CD14-positive monocyte (primary cell): Measurements from ENCODE around the gene AGPAT3. TPM values are rescaled to one million over a fixed set of nuclear protein-coding genes. Genes with fewer than 3 reads are reported as not detected.

Experiments used
- DNase-seq, 3 donors: peaks; one replicate each; pipeline ENCODE4 v3.0.0-alpha.2; 2011 to 2022
- H2AFZ ChIP-seq: 2 replicates; pipeline ENCODE4 v1.6.0; 2012; ENCODE audit warnings: mild to moderate bottlenecking, low read depth, low read length, inconsistent platforms; ENCODE audit not compliant: insufficient read depth, poor library complexity, severe bottlenecking
- H3K27ac ChIP-seq, 2 donors: 1 replicate in 1 of 2; 2 replicates in 1 of 2; pipeline ENCODE4 v1.5.1; 2012 to 2013; ENCODE audit warnings: low read length in 2 of 2, control low read depth in 1 of 2, inconsistent platforms in 1 of 2, low read depth in 1 of 2, mild to moderate bottlenecking in 1 of 2
- H3K27me3 ChIP-seq, 2 donors: one replicate each; pipeline versions ENCODE4 v1.6.0 to v1.6.1; 2011 to 2013; ENCODE audit warnings: low read length in 2 of 2; ENCODE audit not compliant: control insufficient read depth in 2 of 2, insufficient read depth in 2 of 2
- H3K36me3 ChIP-seq, 2 donors: replicated peaks in 1 of 2; 1 replicate in 1 of 2; 2 replicates in 1 of 2; pipeline versions ENCODE4 v1.5.1 to v1.6.1; 2012 to 2013; ENCODE audit warnings: low read length in 2 of 2, control low read depth in 1 of 2, inconsistent platforms in 1 of 2, mild to moderate bottlenecking in 1 of 2; ENCODE audit not compliant: insufficient read depth in 2 of 2, control insufficient read depth in 1 of 2
- H3K4me1 ChIP-seq, 2 donors: 1 replicate in 1 of 2; 2 replicates in 1 of 2; pipeline versions ENCODE4 v1.5.1 to v1.6.1; 2012 to 2013; ENCODE audit warnings: low read length in 2 of 2, control low read depth in 1 of 2, inconsistent platforms in 1 of 2, mild to moderate bottlenecking in 1 of 2, moderate library complexity in 1 of 2; ENCODE audit not compliant: insufficient read depth in 2 of 2, control insufficient read depth in 1 of 2
- H3K4me2 ChIP-seq: replicated peaks from 2 replicates; pipeline ENCODE3; 2012; ENCODE audit warnings: low read length, moderate library complexity, mild to moderate bottlenecking; ENCODE audit not compliant: poor library complexity, severe bottlenecking; ENCODE audit errors: extremely low read depth
- H3K4me3 ChIP-seq, 3 experiments: fragments of 200-600 bp in 1 of 3; sonication (generic) in 1 of 3; replicated peaks in 1 of 3; 1 replicate in 2 of 3; 2 replicates in 1 of 3; pipeline ENCODE4 v1.5.1; 2011 to 2013; ENCODE audit warnings: low read length in 3 of 3, mild to moderate bottlenecking in 3 of 3, control low read depth in 2 of 3, low read depth in 2 of 3, inconsistent platforms in 1 of 3, moderate library complexity in 1 of 3
- H3K79me2 ChIP-seq: 2 replicates; pipeline ENCODE4 v1.6.0; 2012; ENCODE audit warnings: mild to moderate bottlenecking, control low read depth, inconsistent platforms, low read length, moderate library complexity; ENCODE audit not compliant: insufficient read depth
- H3K9ac ChIP-seq: 2 replicates; pipeline ENCODE4 v1.6.0; 2017; ENCODE audit warnings: low read length, mild to moderate bottlenecking; ENCODE audit not compliant: insufficient read depth, poor library complexity, severe bottlenecking
- H3K9me3 ChIP-seq, 2 donors: replicated peaks in 1 of 2; 1 replicate in 1 of 2; 2 replicates in 1 of 2; pipeline versions ENCODE4 v1.5.1 to v1.6.1; 2012 to 2013; ENCODE audit warnings: low read length in 2 of 2, control low read depth in 1 of 2; ENCODE audit not compliant: control insufficient read depth in 1 of 2, insufficient read depth in 1 of 2
- H4K20me1 ChIP-seq: 2 replicates; pipeline ENCODE4 v1.6.0; 2012; ENCODE audit warnings: mild to moderate bottlenecking, low read length, control low read depth, moderate library complexity; ENCODE audit not compliant: insufficient read depth
- H3K27ac Mint-ChIP-seq, 7 donors: one replicate each; pipeline ENCODE4 v1.8.0; 2020; ENCODE audit warnings: mild to moderate bottlenecking in 7 of 7, mixed read lengths in 7 of 7, moderate library complexity in 6 of 7, inconsistent platforms in 2 of 7
- H3K27me3 Mint-ChIP-seq, 3 donors: one replicate each; pipeline ENCODE4 v1.8.0; 2021 to 2022; ENCODE audit warnings: low read depth in 3 of 3, mild to moderate bottlenecking in 3 of 3, mixed read lengths in 3 of 3, moderate library complexity in 3 of 3, inconsistent platforms in 1 of 3
- H3K36me3 Mint-ChIP-seq, 2 donors: one replicate each; pipeline ENCODE4 v1.8.0; 2020; ENCODE audit warnings: mixed read lengths in 2 of 2, inconsistent platforms in 1 of 2, mild to moderate bottlenecking in 1 of 2
- H3K4me1 Mint-ChIP-seq: one replicate; pipeline ENCODE4 v1.8.0; 2020; ENCODE audit warnings: mild to moderate bottlenecking, mixed read lengths
- H3K4me3 Mint-ChIP-seq, 2 donors: one replicate each; pipeline ENCODE4 v1.8.0; 2020; ENCODE audit warnings: mild to moderate bottlenecking in 2 of 2, mixed read lengths in 2 of 2, moderate library complexity in 1 of 2
- H3K9me3 Mint-ChIP-seq, 7 donors: one replicate each; pipeline ENCODE4 v1.8.0; 2020 to 2022; ENCODE audit warnings: mixed read lengths in 7 of 7, mild to moderate bottlenecking in 6 of 7, moderate library complexity in 6 of 7, inconsistent platforms in 2 of 7
- CTCF ChIP-seq: fragments of 200-600 bp; IDR thresholded peaks from one replicate; pipeline ENCODE4 v1.8.0; 2022; ENCODE audit warnings: antibody characterized with exemption, mild to moderate bottlenecking
- WGBS: methylation state at CpG from one replicate; pipeline ENCODE4 v1.1.5; 2013; ENCODE audit warnings: missing lambda C conversion rate; ENCODE audit not compliant: insufficient coverage; 5-methylcytosine and 5-hydroxymethylcytosine counted together
- intact Hi-C, 2 donors: fragments of 100-400 bp; cut with micrococcal nuclease; formaldehyde crosslinking; loops; one replicate each; pipeline versions ENCODE4 v1.15.0 to v1.15.1; 2023
- polyA plus RNA-seq, 3 donors: library from polyadenylated mRNA; depleted of rRNA in 1 of 3; unstranded in 2 of 3; stranded (reverse) in 1 of 3; fragments of 300-500 nt in 2 of 3; fragments of >200 nt in 1 of 3; fragmentation: Illumina TruSeq in 2 of 3; gene quantifications; 1 replicate in 2 of 3; 2 replicates in 1 of 3; pipeline ENCODE4 v1.2.3, GENCODE V29; 2012 to 2021

The AGPAT3 gene
- polyA plus RNA-seq, 3 donors = 24.9 to 49.3 (median 26.2) TPM

- Histone ChIP-seq H3K9me3 (no peaks in the 10 kb centered on the region), H3K27ac (no peak overlapping the region), H3K4me1 (no peaks in the 10 kb centered on the region), H3K27me3 (no peaks in the 10 kb centered on the region), H3K36me3 (peaks cover 54 to 76% of the 10 kb centered on the region in 2 donors), H3K4me2 (no peak overlapping the region), H3K79me2 (no peaks in the 10 kb centered on the region), H3K9ac (no peak overlapping the region), H3K4me3 (no peak overlapping the region), H2AFZ (no peak overlapping the region), H4K20me1 (peaks cover 47% of the 10 kb centered on the region)
- intact Hi-C loops = no loop called here
- 100% methylated on average over 4 of the region's 10 CpGs for WGBS
- DNase-seq = no peak
- peaks cover 0 to 3% (median 0%) of the 10 kb centered on the region in 3 donors for H3K27me3 Mint-ChIP-seq
- H3K36me3 Mint-ChIP-seq = peaks cover 64 to 69% of the 10 kb centered on the region in 2 donors
- H3K9me3 Mint-ChIP-seq = no peaks in the 10 kb centered on the region
- TF ChIP-seq CTCF = no peak
- H3K27ac Mint-ChIP-seq = no peak overlapping the region
- H3K4me1 Mint-ChIP-seq = peaks cover 7% of the 10 kb centered on the region
- no peak overlapping the region for H3K4me3 Mint-ChIP-seq
Measured at GRCh38 chr21:43978060-43978459, 113.0 kb downstream of the AGPAT3 start.

GRCh38 chr21:43979654-43980053 lies 114.6 kb downstream of the AGPAT3 start:
- TF ChIP-seq CTCF = no peak
- no peaks in the 10 kb centered on the region for H3K4me1 ChIP-seq
- H3K4me3 ChIP-seq = no peak overlapping the region
- peaks cover under 1 to 8% (median 2%) of the 10 kb centered on the region in 3 donors for H3K27me3 Mint-ChIP-seq
- peaks cover 7% of the 10 kb centered on the region for H3K4me1 Mint-ChIP-seq
- H3K79me2 ChIP-seq = no peaks in the 10 kb centered on the region
- H4K20me1 ChIP-seq = peaks cover 50% of the 10 kb centered on the region
- H3K9me3 Mint-ChIP-seq = peaks cover 0 to 2% (median 0%) of the 10 kb centered on the region in 7 donors
- DNase-seq = no peak
- H3K4me3 Mint-ChIP-seq = no peak overlapping the region
- no peaks in the 10 kb centered on the region for H3K27me3 ChIP-seq
- H3K36me3 ChIP-seq = peaks cover 50 to 82% of the 10 kb centered on the region in 2 donors
- no peak overlapping the region for H3K9ac ChIP-seq
- peaks cover 59 to 72% of the 10 kb centered on the region in 2 donors for H3K36me3 Mint-ChIP-seq
- H3K4me2 ChIP-seq = no peak overlapping the region
- intact Hi-C loops = no loop called here
- no peaks in the 10 kb centered on the region for H3K9me3 ChIP-seq
- H2AFZ ChIP-seq = no peak overlapping the region
- H3K27ac Mint-ChIP-seq = no peak overlapping the region
- WGBS = 93% methylated on average over 7 of the region's 7 CpGs
- no peak overlapping the region for H3K27ac ChIP-seq
